ENCODE results near the gene TMEM45B. TPM values are rescaled to one million over a fixed set of nuclear protein-coding genes. Genes with fewer than 3 reads are reported as not detected.

TMEM45B gene
- total and polyA plus RNA-seq, 2 of the 13 experiments (the other 11 are each of a cell fraction or from before 2014, with no cell fraction given): 29.1 to 181 TPM

- 0 out of 2 replicates have a peak, but pooled peaks have one; percentile 46 for TF ChIP-seq MYNN (CRISPR knock-in tag; IDR thresholded peaks at IDR 0.05; ENCODE audit: low read depth)
- TF ChIP-seq GPBP1L1 (CRISPR knock-in tag; IDR thresholded peaks at IDR 0.05): no peak
- TF ChIP-seq ZNF672 (CRISPR knock-in tag; IDR thresholded peaks at IDR 0.05): no peak
- TF ChIP-seq, protein P1, sequence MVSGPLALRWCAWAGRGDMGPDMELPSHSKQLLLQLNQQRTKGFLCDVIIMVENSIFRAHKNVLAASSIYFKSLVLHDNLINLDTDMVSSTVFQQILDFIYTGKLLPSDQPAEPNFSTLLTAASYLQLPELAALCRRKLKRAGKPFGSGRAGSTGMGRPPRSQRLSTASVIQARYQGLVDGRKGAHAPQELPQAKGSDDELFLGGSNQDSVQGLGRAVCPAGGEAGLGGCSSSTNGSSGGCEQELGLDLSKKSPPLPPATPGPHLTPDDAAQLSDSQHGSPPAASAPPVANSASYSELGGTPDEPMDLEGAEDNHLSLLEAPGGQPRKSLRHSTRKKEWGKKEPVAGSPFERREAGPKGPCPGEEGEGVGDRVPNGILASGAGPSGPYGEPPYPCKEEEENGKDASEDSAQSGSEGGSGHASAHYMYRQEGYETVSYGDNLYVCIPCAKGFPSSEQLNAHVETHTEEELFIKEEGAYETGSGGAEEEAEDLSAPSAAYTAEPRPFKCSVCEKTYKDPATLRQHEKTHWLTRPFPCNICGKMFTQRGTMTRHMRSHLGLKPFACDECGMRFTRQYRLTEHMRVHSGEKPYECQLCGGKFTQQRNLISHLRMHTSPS (CRISPR knock-in tag; IDR thresholded peaks at IDR 0.05; ENCODE audit: low read depth): no peak
- TF ChIP-seq PHF21A (CRISPR knock-in tag; IDR thresholded peaks at IDR 0.05): no peak
- no peak for TF ChIP-seq SYNCRIP (IDR thresholded peaks at IDR 0.05; ENCODE audit: insufficient read depth, low read depth, low read length)
- no peak for TF ChIP-seq PRDM10 (CRISPR knock-in tag; IDR thresholded peaks at IDR 0.05; ENCODE audit: low read depth)
- no peak for TF ChIP-seq CAMTA2 (CRISPR knock-in tag; IDR thresholded peaks at IDR 0.05; ENCODE audit: borderline replicate concordance)
- TF ChIP-seq TAF15 (IDR thresholded peaks at IDR 0.05; ENCODE audit: low read depth, low read length, poor library complexity, severe bottlenecking): no peak
- TF ChIP-seq ZBTB26 (CRISPR knock-in tag; IDR thresholded peaks at IDR 0.05; ENCODE audit: borderline replicate concordance): no peak; the same call in 1 of the 2 replicates
- TF ChIP-seq NR3C1 (CRISPR knock-in tag; IDR thresholded peaks at IDR 0.05): no peak
- no peak for TF ChIP-seq CBX5 (CRISPR knock-in tag; IDR thresholded peaks at IDR 0.05; ENCODE audit: borderline replicate concordance)
- TF ChIP-seq KLF12 (CRISPR knock-in tag; IDR thresholded peaks at IDR 0.05; ENCODE audit: borderline replicate concordance): no peak
- no peak for TF ChIP-seq FUBP1 (CRISPR knock-in tag; IDR thresholded peaks at IDR 0.05; ENCODE audit: borderline replicate concordance)
- TF ChIP-seq NFE2L2 (IDR thresholded peaks at IDR 0.05; ENCODE audit: low read length): no peak
Observed at GRCh38 chr11:129895126-129896041, 79.7 kb downstream of the TMEM45B start, which contains the start of gene NFRKB (continued).
